Measurements from ENCODE around the gene UBE2J2.

UBE2J2 gene

DNA sequence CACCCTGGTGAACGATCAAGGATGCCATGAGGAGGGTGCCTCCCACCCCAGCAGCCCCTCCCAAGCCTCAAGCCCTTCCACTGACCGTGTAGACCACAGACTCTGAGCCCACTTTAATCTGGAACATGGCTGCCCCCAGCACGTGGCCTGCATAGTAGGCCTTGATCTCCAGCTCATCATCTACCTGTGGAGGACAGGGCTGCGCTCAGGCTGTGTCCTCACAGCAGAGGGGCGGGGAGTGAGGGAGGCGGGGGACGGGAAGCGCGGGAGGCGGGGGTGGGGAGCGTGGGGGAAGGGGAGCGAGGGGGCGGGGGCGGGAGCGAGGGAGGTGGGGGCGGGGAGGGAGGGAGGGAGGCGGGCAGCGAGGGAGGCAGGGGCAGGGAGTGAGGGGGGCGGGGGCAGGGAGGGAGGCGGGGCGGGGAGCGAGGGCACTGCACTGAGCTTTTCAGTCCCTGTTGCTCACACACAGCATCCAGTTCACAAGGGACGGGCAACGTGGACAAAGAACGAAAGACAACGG lies 41.8 kb upstream of the UBE2J2 start:
- no peaks in the 10 kb centered on the region for H3K27me3 ChIP-seq (ENCODE audit: control insufficient read depth, low read length)
- H3K4me1 ChIP-seq (ENCODE audit: control insufficient read depth, low read length) = no peaks in the 10 kb centered on the region
- H3K9me3 ChIP-seq (ENCODE audit: control insufficient read depth, insufficient read depth, low read length) = no peaks in the 10 kb centered on the region
- TF ChIP-seq EZH2phosphoT487 (IDR thresholded peaks at IDR 0.05; ENCODE audit: borderline replicate concordance, low read length) (no peak), CTCF (IDR thresholded peaks at IDR 0.05; ENCODE audit: low read depth, low read length, poor library complexity, severe bottlenecking) (no peak)
- peaks cover 11% of the 10 kb centered on the region; the same call in 1 of the 2 replicates for H3F3A ChIP-seq (ENCODE audit: control insufficient read depth, insufficient read depth)
- no peaks in the 10 kb centered on the region for H3K9me2 ChIP-seq (replicated peaks; ENCODE audit: control insufficient read depth, low read length)
- no peak overlapping the region for H3K4me3 ChIP-seq (ENCODE audit: low read length)
- H3K4me2 ChIP-seq (ENCODE audit: low read length) = no peak overlapping the region
- H4K20me1 ChIP-seq (ENCODE audit: control insufficient read depth, insufficient read depth, low read depth, low read length) = 0 out of 2 replicates have a peak, but pooled peaks cover 3% of the 10 kb centered on the region
- peaks cover 75% of the 10 kb centered on the region for H3K36me3 ChIP-seq (ENCODE audit: control insufficient read depth, low read length)
- no peak overlapping the region for H3K27ac ChIP-seq (ENCODE audit: low read depth, low read length)
- H3K79me2 ChIP-seq (ENCODE audit: control insufficient read depth, low read length) = peaks cover 29% of the 10 kb centered on the region

DNA sequence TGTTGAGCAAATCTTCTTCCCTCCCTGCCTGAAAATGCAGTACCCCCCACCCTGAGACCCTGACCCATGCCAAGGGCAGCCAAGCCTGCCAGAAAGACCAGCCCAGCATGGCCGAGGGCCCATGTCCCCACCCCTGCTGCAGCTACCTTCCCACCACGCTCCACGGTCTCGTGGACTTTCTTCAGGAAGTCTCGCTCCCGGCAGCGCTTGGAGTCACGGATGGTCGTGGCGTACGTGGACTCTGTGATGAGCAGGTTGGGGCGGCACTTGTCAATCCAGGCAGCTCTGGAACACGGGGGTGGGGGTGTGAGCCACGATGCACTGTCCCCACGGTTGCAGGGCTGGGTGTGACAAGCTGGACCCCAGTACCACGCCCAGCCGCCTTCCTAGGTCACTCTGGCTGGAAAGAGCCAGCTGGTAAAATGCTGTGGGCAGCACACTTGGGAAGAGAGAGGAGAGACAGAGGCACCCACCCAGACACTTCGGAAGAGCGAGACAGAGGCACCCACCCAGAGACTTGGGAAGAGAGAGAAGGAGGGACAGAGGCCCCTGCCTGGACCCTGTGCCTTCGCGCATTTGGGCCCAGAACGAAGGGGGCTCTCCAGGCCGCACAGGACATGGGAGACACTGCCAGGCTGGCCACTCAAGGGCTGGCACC lies 41.2 kb upstream of the UBE2J2 start:
- no peaks in the 10 kb centered on the region for H3K27me3 ChIP-seq (ENCODE audit: control insufficient read depth, low read length)
- peaks cover 3% of the 10 kb centered on the region for H3K4me1 ChIP-seq (ENCODE audit: control insufficient read depth, low read length)
- TF ChIP-seq EZH2phosphoT487 (IDR thresholded peaks at IDR 0.05; ENCODE audit: borderline replicate concordance, low read length) = no peak
- TF ChIP-seq CTCF (IDR thresholded peaks at IDR 0.05; ENCODE audit: low read depth, low read length, poor library complexity, severe bottlenecking) = no peak
- H4K20me1 ChIP-seq (ENCODE audit: control insufficient read depth, insufficient read depth, low read depth, low read length) = 0 out of 2 replicates have a peak, but pooled peaks cover 3% of the 10 kb centered on the region
- H3K4me2 ChIP-seq (ENCODE audit: low read length) = no peak overlapping the region
- H3K4me3 ChIP-seq (ENCODE audit: low read length) = no peak overlapping the region
- peaks cover 11% of the 10 kb centered on the region; the same call in 1 of the 2 replicates for H3F3A ChIP-seq (ENCODE audit: control insufficient read depth, insufficient read depth)
- peaks cover 75% of the 10 kb centered on the region for H3K36me3 ChIP-seq (ENCODE audit: control insufficient read depth, low read length)
- no peak overlapping the region for H3K27ac ChIP-seq (ENCODE audit: low read depth, low read length)
- H3K79me2 ChIP-seq (ENCODE audit: control insufficient read depth, low read length) = peaks cover 28% of the 10 kb centered on the region
- H3K9me3 ChIP-seq (ENCODE audit: control insufficient read depth, insufficient read depth, low read length) = no peaks in the 10 kb centered on the region
- H3K9me2 ChIP-seq (replicated peaks; ENCODE audit: control insufficient read depth, low read length) = no peaks in the 10 kb centered on the region

GRCh38 chr1:1314237-1314586 lies 40.6 kb upstream of the UBE2J2 start:
- H3K79me2 ChIP-seq (ENCODE audit: control insufficient read depth, low read length) = peaks cover 28% of the 10 kb centered on the region
- no peaks in the 10 kb centered on the region for H3K27me3 ChIP-seq (ENCODE audit: control insufficient read depth, low read length)
- H3K4me1 ChIP-seq (ENCODE audit: control insufficient read depth, low read length) = peaks cover 9% of the 10 kb centered on the region
- H3F3A ChIP-seq (ENCODE audit: control insufficient read depth, insufficient read depth) = peaks cover 11% of the 10 kb centered on the region; the same call in 1 of the 2 replicates
- H3K4me3 ChIP-seq (ENCODE audit: low read length) = no peak overlapping the region
- no peaks in the 10 kb centered on the region for H3K9me3 ChIP-seq (ENCODE audit: control insufficient read depth, insufficient read depth, low read length)
- no peak for TF ChIP-seq EZH2phosphoT487 (IDR thresholded peaks at IDR 0.05; ENCODE audit: borderline replicate concordance, low read length)
- TF ChIP-seq CTCF (IDR thresholded peaks at IDR 0.05; ENCODE audit: low read depth, low read length, poor library complexity, severe bottlenecking) = no peak
- no peak overlapping the region for H3K27ac ChIP-seq (ENCODE audit: low read depth, low read length)
- H3K36me3 ChIP-seq (ENCODE audit: control insufficient read depth, low read length) = peaks cover 75% of the 10 kb centered on the region
- no peaks in the 10 kb centered on the region for H3K9me2 ChIP-seq (replicated peaks; ENCODE audit: control insufficient read depth, low read length)
- no peak overlapping the region for H3K4me2 ChIP-seq (ENCODE audit: low read length)
- H4K20me1 ChIP-seq (ENCODE audit: control insufficient read depth, insufficient read depth, low read depth, low read length) = 0 out of 2 replicates have a peak, but pooled peaks cover 3% of the 10 kb centered on the region
